Right renal pelvis (tissue), 4 donors: ENCODE measurements around the gene CEP89. TPM values are rescaled to one million over a fixed set of nuclear protein-coding genes. Genes with fewer than 3 reads are reported as not detected.
"Not testable (repeated sequence)": the region's sequence is repeated elsewhere in the genome, so short reads cannot be mapped to it uniquely, and the experiment has no call there.

ENCODE experiments used
- DNase-seq, 4 donors: peaks; one replicate each; pipeline ENCODE4 v3.0.0-alpha.2; 2013; ENCODE audit warnings: low read depth in 4 of 4, low spot score in 3 of 4, missing footprints in 1 of 4
- polyA plus RNA-seq, 4 donors: library from polyadenylated mRNA; unstranded; fragments of 120-200 nt; gene quantifications; one replicate each; pipeline ENCODE4 v1.2.1, GENCODE V29; 2013; ENCODE audit not compliant: insufficient read length in 4 of 4

Gene CEP89
- polyA plus RNA-seq, 4 donors: 28.6 to 32.9 (median 30.7) TPM

DNA sequence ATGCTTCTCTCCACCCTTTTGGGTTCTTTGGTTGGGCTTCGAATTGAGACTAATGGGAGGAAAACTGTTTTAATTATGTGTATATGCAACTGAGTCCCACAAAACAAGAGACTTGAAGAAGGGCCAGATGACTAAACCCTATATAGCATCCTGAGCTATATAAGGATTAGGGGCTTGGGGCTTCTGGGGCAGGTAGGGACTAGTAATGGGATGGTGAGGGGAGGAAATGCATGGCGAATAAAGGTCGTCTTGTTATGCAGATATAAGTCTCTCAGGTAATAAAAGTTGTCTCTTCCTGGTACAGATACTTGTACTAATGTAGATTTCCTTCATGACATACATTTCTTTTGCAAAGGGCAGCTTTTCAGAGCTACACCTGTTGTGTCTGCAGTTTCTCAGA is 99.4 kb downstream of the CEP89 start:
- DNase-seq: no peak

DNA sequence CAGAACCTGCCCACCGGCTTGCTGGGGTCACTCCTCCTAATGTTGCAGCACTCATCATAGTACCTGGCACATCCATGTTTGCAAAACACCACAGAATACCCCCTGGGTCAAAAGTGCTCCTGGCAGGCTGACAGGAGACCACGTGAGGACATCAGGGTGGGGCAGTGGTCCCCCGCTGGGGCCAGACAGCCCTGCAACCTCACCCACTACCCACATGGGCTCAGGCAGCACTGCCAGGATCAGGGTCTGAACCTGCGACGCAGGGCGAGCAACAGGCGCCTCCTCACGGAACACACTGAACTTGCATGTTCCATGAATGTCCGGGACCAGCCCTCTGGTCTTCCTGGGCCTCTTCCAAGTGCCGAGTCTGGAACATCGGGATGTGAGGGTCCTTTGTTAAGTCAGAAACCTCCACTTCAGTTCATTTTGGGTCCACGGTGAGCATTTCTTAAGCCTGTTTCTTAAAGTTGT is 100.7 kb downstream of the CEP89 start:
- DNase-seq: no peak

DNA sequence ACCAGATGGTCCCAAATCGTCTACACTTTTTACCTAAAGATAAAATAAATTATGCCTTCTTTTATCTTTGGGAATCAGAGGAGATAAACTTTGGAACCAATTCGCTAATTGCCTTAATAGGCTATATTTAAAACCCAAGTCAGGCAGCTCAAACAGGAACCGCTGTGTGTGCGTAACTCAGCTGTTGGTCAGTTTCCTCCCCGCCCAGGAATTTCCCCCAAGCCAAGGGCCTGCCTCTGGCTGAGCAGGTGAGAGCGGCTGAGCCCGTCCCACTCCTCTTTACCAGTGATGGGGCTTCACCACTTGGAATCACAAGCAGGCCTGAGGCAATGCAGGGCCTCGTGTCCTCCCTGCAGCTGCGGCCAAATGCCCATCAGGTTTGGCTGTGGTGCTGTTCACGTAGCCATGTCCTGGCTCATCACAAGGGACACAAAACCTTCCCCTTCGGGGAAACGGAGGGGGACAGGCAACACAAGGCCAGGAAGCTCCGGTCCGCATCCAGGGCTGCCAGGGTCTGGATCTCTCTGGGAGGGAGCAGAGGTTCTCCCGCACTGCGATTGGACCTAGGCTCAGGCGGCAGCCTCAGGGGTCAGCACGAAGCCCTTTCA is 101.7 kb downstream of the CEP89 start:
- DNase-seq: no peak

DNA sequence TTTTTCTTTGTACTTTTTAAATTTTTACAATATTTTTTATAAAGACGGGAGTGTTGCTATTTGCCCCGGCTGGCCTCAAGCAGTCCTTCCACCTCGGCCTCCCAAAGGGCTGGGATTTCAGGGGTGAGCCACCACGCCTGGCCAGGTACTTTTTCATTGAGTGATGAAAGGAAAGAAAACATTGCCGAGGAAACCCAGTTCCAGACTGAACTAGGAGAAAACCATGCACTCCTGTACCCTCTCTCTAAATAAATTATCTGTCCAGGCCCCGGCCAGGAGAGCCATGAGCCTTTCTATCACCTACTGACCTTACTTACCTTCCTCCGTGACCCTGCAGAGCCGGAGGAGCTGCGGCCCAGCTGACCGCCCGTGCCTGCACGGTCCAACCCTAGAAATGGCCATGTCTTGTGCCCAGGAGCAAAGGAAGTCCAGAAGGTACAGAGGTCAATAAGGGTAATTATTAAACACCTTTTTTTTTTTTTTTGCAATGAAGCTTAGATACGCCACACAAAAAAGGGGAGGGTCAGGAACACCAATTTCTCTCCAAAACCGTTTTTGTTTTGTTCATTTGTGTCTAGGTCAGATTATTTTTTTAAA is 102.3 kb downstream of the CEP89 start, which contains the start of gene SLC7A9:
Gene SLC7A9, minus strand, starts transcription at position 399 of the 597 bp plus-strand sequence. CDS start 1,233 bp downstream, outside the sequence.
- peak in 1 of 4 donors; percentile 12 for DNase-seq

- DNase-seq: no peak
Measured at GRCh38 chr19:32868206-32868950, 103.4 kb downstream of the CEP89 start.

GRCh38 chr19:32867436-32867835 is 104.3 kb downstream of the CEP89 start:
- DNase-seq: not testable (repeated sequence)

DNA sequence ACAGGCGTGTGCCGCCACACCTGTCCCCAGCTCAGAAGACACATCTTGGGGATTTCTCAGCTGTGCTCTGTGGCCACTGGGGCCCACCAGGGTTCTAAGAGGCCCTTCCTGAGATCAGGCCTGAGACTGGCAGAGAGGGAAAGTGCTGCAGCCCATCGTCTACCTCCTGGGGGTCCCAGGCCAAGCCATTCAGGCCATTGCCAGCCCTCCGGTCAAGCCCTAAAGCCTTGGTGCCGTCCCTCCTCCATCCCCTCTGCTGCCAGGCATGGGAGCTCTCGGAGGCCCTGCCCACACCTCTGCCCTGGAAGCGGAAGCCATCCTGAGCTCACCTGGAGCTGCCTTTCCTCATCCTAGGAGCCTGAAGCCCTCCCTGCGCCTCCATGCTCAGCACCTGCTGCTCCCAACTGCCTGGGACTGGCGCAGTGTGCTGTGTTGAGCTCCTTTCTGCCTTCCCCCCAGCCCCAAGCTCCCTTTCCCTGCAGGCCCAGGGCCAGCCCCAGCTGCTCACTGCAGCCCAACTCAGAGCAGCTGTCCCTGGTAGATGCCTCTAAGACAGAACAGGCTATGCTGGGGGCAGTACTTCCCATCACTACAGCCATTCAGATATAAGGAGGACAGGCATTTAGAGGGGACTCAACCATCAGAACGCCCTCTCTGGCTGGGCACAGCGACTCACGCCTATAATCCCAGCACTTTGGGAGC is 105.0 kb downstream of the CEP89 start:
- no peak for DNase-seq

- DNase-seq: no peak
Measured at GRCh38 chr19:32866061-32866460, 105.7 kb downstream of the CEP89 start.

- no peak for DNase-seq
Measured at GRCh38 chr19:32865326-32865725, 106.4 kb downstream of the CEP89 start.

DNA sequence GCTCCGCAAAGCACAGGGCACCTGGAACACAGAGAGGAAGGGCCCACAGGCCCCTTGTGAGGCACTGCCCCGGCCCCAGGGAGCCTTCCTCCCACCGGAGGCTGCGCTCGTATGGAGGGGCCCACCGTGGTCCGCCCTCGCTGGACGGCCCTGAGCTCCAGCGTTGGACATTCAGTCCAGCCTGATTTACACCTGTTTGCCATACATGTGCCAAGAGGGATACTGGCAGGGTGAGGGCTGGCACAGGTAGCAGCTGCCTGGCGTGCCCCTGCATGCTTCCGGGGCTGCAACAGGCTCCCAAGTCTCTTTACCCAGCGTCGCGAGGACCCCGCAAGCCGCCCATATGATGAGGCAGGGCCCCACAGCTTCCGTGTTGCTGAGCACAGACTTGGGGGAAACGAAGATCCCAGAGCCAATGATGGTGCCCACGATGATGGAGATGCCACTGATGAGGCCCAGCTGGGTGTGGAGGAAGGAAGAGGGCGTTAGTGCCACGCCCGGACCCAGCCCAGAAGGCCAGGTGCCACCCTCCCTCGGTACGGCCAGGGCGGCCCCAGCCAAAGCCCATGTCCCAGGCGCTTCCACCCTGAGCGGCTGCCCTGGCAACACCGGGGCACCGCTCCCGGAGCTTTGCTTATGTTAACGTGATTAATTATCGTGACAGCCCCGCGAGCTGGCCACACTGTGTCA is 107.3 kb downstream of the CEP89 start:
- no peak for DNase-seq

DNA sequence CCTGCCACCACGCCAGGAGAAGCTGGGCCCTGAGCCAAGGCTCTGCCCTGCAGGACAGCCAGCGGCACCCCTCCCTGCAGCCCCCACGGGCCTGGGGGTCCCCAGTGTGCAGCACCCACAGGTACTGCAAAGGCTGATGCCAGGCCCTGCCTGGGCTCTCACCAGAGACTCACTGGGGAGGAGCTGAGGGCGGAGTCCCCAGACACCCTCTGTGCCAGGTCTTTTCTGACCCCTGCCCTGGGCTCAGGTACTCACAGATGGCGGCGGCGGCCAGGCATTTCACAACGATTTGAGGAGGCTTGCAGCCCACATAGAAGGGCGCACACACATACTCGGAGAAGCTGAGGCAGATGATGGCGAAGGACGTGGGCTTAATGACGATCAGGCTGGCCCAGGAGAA is 107.9 kb downstream of the CEP89 start:
- no peak for DNase-seq

DNA sequence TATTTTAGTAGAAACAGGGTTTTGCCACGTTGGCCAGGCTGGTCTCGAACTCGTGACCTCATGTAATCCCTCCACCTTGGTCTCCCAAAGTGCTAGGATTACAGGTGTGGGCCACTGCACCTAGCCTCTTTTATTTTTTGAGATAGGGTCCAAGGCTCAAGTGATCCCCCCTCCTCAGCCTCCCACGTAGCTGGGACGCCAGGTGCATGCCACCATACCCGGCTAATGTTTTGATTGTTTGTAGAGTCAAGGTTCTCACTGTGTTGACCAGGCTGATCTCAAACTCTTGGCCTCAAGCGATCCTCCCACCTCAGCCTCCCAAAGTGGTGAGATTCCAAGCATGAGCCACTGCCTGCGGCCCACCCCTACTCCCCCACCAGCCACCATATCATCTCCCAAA is 108.5 kb downstream of the CEP89 start:
- DNase-seq: no peak

DNA sequence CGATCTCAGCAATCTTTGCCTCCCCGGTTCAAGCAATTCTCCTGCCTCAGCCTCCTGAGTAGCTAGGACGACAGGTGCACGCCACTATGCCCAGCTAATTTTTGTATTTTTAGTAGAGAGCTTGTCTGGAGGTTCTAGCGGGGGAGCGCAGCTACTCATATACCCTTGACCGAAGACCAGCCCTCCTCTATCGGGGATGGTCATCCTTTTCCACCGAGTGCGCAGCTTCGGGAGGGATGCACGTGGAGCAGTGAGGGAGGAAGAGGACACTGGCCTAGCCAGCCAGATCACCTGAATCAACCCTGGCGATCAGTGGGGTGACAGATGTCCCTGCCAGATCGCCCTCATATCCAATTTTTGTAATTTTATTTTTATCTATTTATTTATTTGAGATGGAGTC is 109.0 kb downstream of the CEP89 start:
- no peak for DNase-seq

GRCh38 chr19:32862173-32862572 is 109.6 kb downstream of the CEP89 start:
- no peak for DNase-seq

DNA sequence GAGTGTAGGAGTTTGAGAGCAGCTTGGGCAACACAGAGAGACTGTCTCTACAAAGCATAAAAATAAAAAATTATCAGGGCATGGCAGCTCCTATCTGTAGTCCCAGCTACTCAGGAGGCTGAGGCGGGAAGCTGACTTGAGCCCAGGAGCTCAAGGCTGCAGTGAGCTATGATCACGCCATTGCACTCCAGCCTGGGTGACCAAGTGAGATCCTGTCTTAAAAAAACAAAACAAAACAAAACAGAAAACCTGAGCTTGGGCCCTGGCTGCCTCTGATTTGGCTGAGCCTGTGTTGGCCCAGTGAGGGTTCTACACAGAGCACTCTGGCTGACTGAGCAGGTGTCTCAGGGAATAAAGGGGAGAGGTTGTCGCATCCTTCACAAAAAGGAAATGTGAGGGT is 110.2 kb downstream of the CEP89 start:
- no peak for DNase-seq

DNA sequence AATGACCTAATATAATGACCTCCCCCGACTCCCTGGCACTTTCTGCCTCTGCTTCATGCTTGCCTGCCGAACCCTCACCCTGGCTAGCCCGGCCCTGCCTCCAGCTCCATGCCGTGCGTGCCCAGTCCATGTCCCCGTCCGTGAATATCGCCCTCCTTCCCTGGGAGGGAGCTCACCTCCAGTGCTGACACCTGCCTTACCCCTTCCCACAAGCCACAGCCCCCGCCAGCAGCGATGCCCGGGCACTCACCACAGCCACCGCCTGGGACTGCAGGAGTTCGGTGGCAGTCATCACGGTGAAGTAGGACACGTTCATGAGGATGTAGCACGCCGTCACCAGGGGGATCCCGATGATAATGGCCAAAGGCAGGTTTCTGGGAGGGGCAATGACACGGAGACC is 112.2 kb downstream of the CEP89 start:
- no peak for DNase-seq

- no peak for DNase-seq
Measured at GRCh38 chr19:32858559-32858958, 113.2 kb downstream of the CEP89 start.

DNA sequence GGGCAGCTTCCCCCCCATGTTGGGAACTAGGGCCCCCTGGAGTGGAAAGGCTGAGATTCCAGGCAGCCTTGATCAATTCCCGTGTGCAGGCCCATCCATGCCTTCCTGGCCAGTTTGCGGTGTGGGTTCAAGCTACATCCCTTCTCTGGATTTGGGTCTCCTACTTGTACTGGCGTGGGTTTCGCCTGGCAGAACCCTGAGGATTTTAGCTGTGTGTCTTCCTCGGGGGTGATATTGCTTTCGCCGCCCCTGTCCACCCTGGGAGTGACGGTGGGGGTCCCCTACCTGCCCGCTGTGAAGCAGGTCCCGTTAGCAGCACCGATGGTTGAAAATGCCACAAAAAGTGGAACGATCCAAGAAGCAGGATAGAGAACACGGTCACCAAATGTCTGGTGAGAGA is 113.6 kb downstream of the CEP89 start:
- DNase-seq: no peak

DNA sequence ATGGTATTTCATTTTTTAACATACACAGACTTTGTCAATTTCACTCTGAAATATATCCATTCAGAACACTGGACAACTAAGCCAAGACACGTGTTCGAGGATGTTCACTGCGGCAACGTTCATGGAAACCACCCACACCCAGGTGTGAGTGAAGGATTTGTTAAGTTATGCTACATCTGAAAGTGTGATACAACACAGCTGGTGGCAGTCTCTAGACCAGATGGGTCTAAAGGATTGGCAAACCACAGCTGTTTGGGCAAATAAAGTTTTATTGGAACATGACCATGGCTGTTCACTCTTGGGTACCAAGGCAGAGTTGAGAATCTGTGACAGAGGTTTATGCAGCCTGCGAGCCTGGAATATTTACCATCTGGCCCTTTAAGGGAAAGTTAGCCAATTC is 114.2 kb downstream of the CEP89 start:
- DNase-seq: no peak

GRCh38 chr19:32856818-32857217 is 114.9 kb downstream of the CEP89 start:
- not testable (repeated sequence) for DNase-seq

DNA sequence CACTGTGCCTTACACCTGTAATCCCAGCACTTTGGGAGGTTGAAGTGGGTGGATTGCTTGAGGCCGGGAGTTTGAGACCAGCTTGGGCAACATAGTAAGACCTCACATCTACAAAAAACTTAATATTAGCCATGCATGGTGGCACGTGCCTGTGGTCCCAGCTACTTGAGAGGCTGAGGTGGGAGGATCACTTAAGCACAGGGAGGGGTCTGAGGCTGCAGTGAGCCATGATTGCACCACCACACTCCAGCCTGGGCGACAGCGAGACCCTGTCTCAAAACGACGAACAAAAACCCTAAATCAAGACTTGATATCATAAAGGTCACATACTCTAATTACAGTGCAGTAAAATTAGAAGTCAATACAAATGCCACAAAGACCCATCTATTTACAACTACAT is 119.5 kb downstream of the CEP89 start:
- DNase-seq: no peak
